ENCODE measurements around the gene ACADL.

Gene ACADL

DNA sequence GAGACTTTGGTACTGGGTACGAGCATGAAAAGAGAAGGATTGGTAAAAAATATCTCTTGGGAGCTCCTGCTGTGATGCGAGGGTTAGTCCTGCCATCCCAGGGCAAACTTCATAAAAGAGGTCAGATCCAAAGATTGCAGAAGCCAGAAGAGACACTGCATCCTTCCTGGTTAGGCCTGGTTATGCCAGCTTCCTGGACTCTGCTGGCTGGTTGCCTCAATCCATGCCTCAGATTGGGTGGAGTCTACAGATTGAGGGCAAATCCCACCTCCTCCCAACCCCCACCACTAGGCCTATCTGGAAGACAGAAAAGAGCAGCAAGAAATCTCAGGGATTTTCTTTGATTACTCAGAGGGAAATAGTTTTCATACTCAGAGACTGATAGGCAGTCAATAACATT lies 5.3 kb upstream of the ACADL start:
- Mint-ChIP-seq H3K4me3 (no peak overlapping the region), H3K9me3 (no peaks in the 10 kb centered on the region), H3K27me3 (peaks cover 46% of the 10 kb centered on the region), H3K27ac (ENCODE audit: low read depth) (no peak overlapping the region), H3K4me1 (no peaks in the 10 kb centered on the region), H3K36me3 (ENCODE audit: insufficient read depth) (no peaks in the 10 kb centered on the region)
- DNase-seq (ENCODE audit: low spot score in 2 of 2): no peak
- no peak for ATAC-seq (replicated peaks; ENCODE audit: extremely low read depth, poor library complexity, severe bottlenecking)

DNA sequence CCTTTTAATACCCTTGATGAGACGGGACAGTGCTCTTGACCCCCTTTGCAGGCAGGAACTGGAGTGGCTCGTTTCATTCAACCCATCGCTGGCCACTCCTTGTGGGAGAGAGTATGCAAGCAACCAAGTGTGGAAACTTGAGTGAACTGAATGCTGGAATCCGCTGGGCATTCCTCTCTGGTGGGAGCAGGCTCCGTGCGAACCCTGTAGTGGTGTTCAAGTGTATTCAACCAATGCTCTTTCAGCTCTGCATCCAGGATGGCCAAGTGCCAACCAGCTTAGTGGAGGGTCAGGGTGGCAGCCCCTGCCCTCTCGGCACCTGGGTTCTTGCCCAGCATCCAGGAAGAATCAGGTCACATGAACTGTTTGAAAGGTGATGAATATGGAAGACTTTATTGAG lies 3.3 kb upstream of the ACADL start:
- DNase-seq (ENCODE audit: low spot score in 2 of 2) (no peak), ATAC-seq (replicated peaks; ENCODE audit: extremely low read depth, poor library complexity, severe bottlenecking) (no peak)
- Mint-ChIP-seq H3K36me3 (ENCODE audit: insufficient read depth) (peaks cover 2% of the 10 kb centered on the region), H3K4me1 (peaks cover 7% of the 10 kb centered on the region), H3K27ac (ENCODE audit: low read depth) (no peak overlapping the region), H3K9me3 (no peaks in the 10 kb centered on the region), H3K4me3 (no peak overlapping the region), H3K27me3 (peaks cover 58% of the 10 kb centered on the region)

DNA sequence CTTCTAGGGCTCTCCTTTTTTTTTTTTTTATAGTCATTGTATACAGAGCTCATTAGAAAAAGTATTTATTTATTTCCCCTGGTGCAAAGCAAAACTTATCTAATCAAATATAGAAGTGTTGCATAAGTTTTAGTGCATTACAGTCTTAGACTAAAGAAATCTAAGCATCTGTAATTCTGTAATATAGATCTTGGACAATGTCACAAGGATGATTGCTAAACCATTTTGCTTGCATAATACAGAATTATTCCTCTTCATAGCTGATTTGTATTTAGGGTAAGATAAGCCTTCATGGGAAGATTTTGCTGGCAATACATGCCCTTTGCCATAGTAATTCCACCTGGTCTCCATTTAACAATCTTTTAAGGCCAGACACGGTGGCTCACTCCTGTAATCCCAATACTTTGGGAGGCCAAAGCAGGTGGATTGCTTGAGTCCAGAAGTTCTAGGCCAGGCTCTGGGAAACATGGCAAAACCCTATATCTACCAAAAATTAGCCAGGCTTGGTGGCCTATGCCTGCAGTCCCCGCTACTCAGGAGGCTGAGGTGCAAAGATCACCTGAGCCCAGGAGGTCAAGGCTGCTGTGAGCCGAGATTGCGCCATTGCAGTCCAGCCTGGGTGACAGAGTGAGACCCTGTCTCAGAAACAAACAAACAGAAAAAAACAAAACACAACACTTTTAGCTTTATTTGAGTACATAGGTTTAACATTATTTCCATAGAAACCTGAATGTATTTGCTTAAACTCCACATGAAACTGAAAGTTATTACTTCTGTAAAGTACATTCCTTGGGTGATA lies 2.2 kb upstream of the ACADL start:
- peaks cover 7% of the 10 kb centered on the region for H3K4me1 Mint-ChIP-seq
- H3K27me3 Mint-ChIP-seq: peaks cover 69% of the 10 kb centered on the region
- DNase-seq (ENCODE audit: low spot score in 2 of 2) (no peak), ATAC-seq (replicated peaks; ENCODE audit: extremely low read depth, poor library complexity, severe bottlenecking) (no peak)
- H3K9me3 Mint-ChIP-seq: no peaks in the 10 kb centered on the region
- no peak overlapping the region for H3K4me3 Mint-ChIP-seq
- H3K27ac Mint-ChIP-seq (ENCODE audit: low read depth): no peak overlapping the region
- H3K36me3 Mint-ChIP-seq (ENCODE audit: insufficient read depth): peaks cover 2% of the 10 kb centered on the region

GRCh38 chr2:210226223-210226622 lies 976 bp upstream of the ACADL start:
- Mint-ChIP-seq H3K27me3 (peaks cover 80% of the 10 kb centered on the region), H3K4me1 (peaks cover 7% of the 10 kb centered on the region), H3K27ac (ENCODE audit: low read depth) (no peak overlapping the region), H3K36me3 (ENCODE audit: insufficient read depth) (peaks cover 2% of the 10 kb centered on the region), H3K9me3 (no peaks in the 10 kb centered on the region), H3K4me3 (no peak overlapping the region)
- no peak for DNase-seq (ENCODE audit: low spot score in 2 of 2)
- no peak for ATAC-seq (replicated peaks; ENCODE audit: extremely low read depth, poor library complexity, severe bottlenecking)

- Mint-ChIP-seq H3K9me3 (no peaks in the 10 kb centered on the region), H3K27ac (ENCODE audit: low read depth) (no peak overlapping the region)
Observed at GRCh38 chr2:210224591-210224940, 681 bp downstream of the ACADL start.

GRCh38 chr2:210215120-210215519 lies 10.1 kb downstream of the ACADL start:
- Mint-ChIP-seq H3K27ac (ENCODE audit: low read depth) (no peak overlapping the region), H3K36me3 (ENCODE audit: insufficient read depth) (no peaks in the 10 kb centered on the region), H3K27me3 (peaks cover 10% of the 10 kb centered on the region), H3K9me3 (no peaks in the 10 kb centered on the region), H3K4me3 (no peak overlapping the region), H3K4me1 (no peaks in the 10 kb centered on the region)
- ATAC-seq (replicated peaks; ENCODE audit: extremely low read depth, poor library complexity, severe bottlenecking) (no peak), DNase-seq (ENCODE audit: low spot score in 2 of 2) (no peak)

More at GRCh38 chr2:210224591-210224940, 681 bp downstream of the ACADL start:
- DNase-seq (ENCODE audit: low spot score in 2 of 2) (no peak), ATAC-seq (replicated peaks; ENCODE audit: extremely low read depth, poor library complexity, severe bottlenecking) (no peak)
- peaks cover 2% of the 10 kb centered on the region for H3K36me3 Mint-ChIP-seq (ENCODE audit: insufficient read depth)
- peaks cover 68% of the 10 kb centered on the region for H3K27me3 Mint-ChIP-seq
- H3K4me1 Mint-ChIP-seq: peaks cover 7% of the 10 kb centered on the region
- no peak overlapping the region for H3K4me3 Mint-ChIP-seq

GRCh38 chr2:210210185-210210584 lies 15.1 kb downstream of the ACADL start:
- H3K36me3 Mint-ChIP-seq (ENCODE audit: insufficient read depth): no peaks in the 10 kb centered on the region
- no peaks in the 10 kb centered on the region for H3K9me3 Mint-ChIP-seq
- H3K4me3 Mint-ChIP-seq: no peak overlapping the region
- no peak overlapping the region for H3K27ac Mint-ChIP-seq (ENCODE audit: low read depth)
- no peaks in the 10 kb centered on the region for H3K4me1 Mint-ChIP-seq
- H3K27me3 Mint-ChIP-seq: peaks cover 29% of the 10 kb centered on the region
- DNase-seq (ENCODE audit: low spot score in 2 of 2): no peak
- ATAC-seq (replicated peaks; ENCODE audit: extremely low read depth, poor library complexity, severe bottlenecking): no peak

GRCh38 chr2:210207929-210208328 lies 17.3 kb downstream of the ACADL start:
- H3K27ac Mint-ChIP-seq (ENCODE audit: low read depth): no peak overlapping the region
- H3K36me3 Mint-ChIP-seq (ENCODE audit: insufficient read depth): no peaks in the 10 kb centered on the region
- ATAC-seq (replicated peaks; ENCODE audit: extremely low read depth, poor library complexity, severe bottlenecking): no peak
- no peaks in the 10 kb centered on the region for H3K9me3 Mint-ChIP-seq
- H3K27me3 Mint-ChIP-seq: peaks cover 35% of the 10 kb centered on the region
- H3K4me3 Mint-ChIP-seq: no peak overlapping the region
- no peaks in the 10 kb centered on the region for H3K4me1 Mint-ChIP-seq
- no peak for DNase-seq (ENCODE audit: low spot score in 2 of 2)

DNA sequence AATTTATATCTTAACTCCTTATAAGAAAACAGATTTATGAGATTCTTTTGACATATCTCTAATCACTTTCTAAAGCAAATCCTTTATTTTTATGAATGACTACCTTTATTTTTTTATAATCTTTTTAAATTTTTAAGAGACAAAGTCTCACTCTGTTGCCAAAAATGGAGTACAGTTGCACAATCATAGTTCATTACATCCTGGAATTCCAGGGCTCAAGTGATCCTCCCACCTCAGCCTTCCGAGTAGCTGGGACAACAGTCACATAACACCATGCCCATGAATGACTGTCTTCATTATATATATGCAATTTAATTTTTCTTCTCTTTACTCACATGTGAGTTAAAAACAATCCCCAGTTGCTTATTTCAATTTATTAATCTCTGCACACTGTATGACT lies 21.7 kb downstream of the ACADL start:
- H3K4me1 Mint-ChIP-seq: no peaks in the 10 kb centered on the region
- DNase-seq (ENCODE audit: low spot score in 2 of 2) (no peak), ATAC-seq (replicated peaks; ENCODE audit: extremely low read depth, poor library complexity, severe bottlenecking) (no peak)
- H3K27ac Mint-ChIP-seq (ENCODE audit: low read depth): no peak overlapping the region
- no peaks in the 10 kb centered on the region for H3K36me3 Mint-ChIP-seq (ENCODE audit: insufficient read depth)
- H3K9me3 Mint-ChIP-seq: no peaks in the 10 kb centered on the region
- H3K27me3 Mint-ChIP-seq: peaks cover 62% of the 10 kb centered on the region
- H3K4me3 Mint-ChIP-seq: no peak overlapping the region

- Mint-ChIP-seq H3K27ac (ENCODE audit: low read depth) (no peak overlapping the region), H3K9me3 (no peaks in the 10 kb centered on the region), H3K4me1 (no peaks in the 10 kb centered on the region), H3K4me3 (no peak overlapping the region), H3K36me3 (ENCODE audit: insufficient read depth) (no peaks in the 10 kb centered on the region), H3K27me3 (peaks cover 60% of the 10 kb centered on the region)
- ATAC-seq (replicated peaks; ENCODE audit: extremely low read depth, poor library complexity, severe bottlenecking) (no peak), DNase-seq (ENCODE audit: low spot score in 2 of 2) (no peak)
Observed at GRCh38 chr2:210203147-210203546, 22.1 kb downstream of the ACADL start.

DNA sequence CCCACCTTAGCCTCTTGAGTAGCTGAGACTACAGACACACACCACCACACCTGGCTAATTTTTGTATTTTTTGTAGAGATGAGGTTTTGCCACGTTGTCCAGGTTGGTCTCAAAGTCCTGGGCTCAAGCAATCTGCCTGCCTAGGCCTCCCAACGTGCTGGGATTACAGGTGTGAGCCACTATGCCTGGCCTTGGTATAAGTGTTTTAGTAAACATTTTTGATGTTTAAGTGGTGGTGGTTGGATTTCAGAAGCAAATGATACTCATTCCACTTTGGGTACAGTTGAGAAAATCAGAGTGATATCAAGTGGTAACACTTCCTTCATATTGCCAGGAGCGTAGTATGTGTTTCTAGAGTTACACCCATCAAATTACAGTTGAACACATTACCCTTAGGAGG lies 25.4 kb downstream of the ACADL start:
- H3K27me3 Mint-ChIP-seq: peaks cover 34% of the 10 kb centered on the region
- DNase-seq (ENCODE audit: low spot score in 2 of 2) (no peak), ATAC-seq (replicated peaks; ENCODE audit: extremely low read depth, poor library complexity, severe bottlenecking) (no peak)
- no peak overlapping the region for H3K4me3 Mint-ChIP-seq
- H3K27ac Mint-ChIP-seq (ENCODE audit: low read depth): no peak overlapping the region
- H3K4me1 Mint-ChIP-seq: no peaks in the 10 kb centered on the region
- H3K9me3 Mint-ChIP-seq: no peaks in the 10 kb centered on the region
- H3K36me3 Mint-ChIP-seq (ENCODE audit: insufficient read depth): no peaks in the 10 kb centered on the region

- Mint-ChIP-seq H3K4me1 (no peaks in the 10 kb centered on the region), H3K27ac (ENCODE audit: low read depth) (no peak overlapping the region), H3K36me3 (ENCODE audit: insufficient read depth) (no peaks in the 10 kb centered on the region), H3K9me3 (no peaks in the 10 kb centered on the region), H3K4me3 (no peak overlapping the region), H3K27me3 (peaks cover 34% of the 10 kb centered on the region)
- DNase-seq (ENCODE audit: low spot score in 2 of 2) (no peak), ATAC-seq (replicated peaks; ENCODE audit: extremely low read depth, poor library complexity, severe bottlenecking) (peak; percentile 36)
Observed at GRCh38 chr2:210199186-210199765, 26.0 kb downstream of the ACADL start.

GRCh38 chr2:210198326-210198725 lies 26.9 kb downstream of the ACADL start:
- ATAC-seq (replicated peaks; ENCODE audit: extremely low read depth, poor library complexity, severe bottlenecking) (no peak), DNase-seq (ENCODE audit: low spot score in 2 of 2) (no peak)
- Mint-ChIP-seq H3K4me3 (no peak overlapping the region), H3K9me3 (no peaks in the 10 kb centered on the region), H3K27ac (ENCODE audit: low read depth) (no peak overlapping the region), H3K4me1 (no peaks in the 10 kb centered on the region), H3K36me3 (ENCODE audit: insufficient read depth) (no peaks in the 10 kb centered on the region), H3K27me3 (peaks cover 31% of the 10 kb centered on the region)
